ENCODE results near the gene DRD2. TPM values are rescaled to one million over a fixed set of nuclear protein-coding genes. Genes with fewer than 3 reads are reported as not detected.

The DRD2 gene
- total and polyA plus RNA-seq, 2 donors (not counting 3 experiments of a cell fraction or from before 2014, with no cell fraction given): not detected

DNA sequence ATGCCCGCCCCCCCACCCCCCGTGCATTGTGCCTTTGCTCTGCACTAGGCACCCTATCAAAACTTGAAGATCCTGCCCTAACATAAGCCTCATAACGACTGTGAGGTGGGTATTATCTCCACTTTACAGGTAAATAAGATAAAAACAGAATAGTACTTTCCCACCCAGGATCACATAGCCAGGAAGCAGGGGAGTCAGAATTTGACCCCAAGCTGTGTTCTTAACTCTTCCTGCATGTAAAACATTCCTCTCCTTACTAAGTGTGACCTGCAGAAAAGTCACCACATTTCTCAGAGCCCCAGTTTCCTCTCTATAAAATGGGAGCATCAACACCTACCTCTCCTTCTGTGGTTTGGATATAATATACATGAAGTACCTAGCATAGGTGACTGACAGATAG, 105.8 kb downstream of the DRD2 start:
- Histone ChIP-seq H3K9me1 (replicated peaks; ENCODE audit: control insufficient read depth, extremely low read depth, insufficient read depth, low read length) (no peaks in the 10 kb centered on the region), H3K79me2 (ENCODE audit: control insufficient read depth, insufficient read depth, low read length) (no peaks in the 10 kb centered on the region), H2AFZ (ENCODE audit: low read depth, low read length) (no peak overlapping the region), H4K20me1 (replicated peaks; ENCODE audit: control insufficient read depth, extremely low read depth, insufficient read depth, low read length) (no peaks in the 10 kb centered on the region), H3K4me2 (ENCODE audit: insufficient read depth, low read length) (no peak overlapping the region), H3K4me3 (replicated peaks in 1 of 3; ENCODE audit: insufficient read depth in 1 of 3, low read depth in 1 of 3, low read length in 3 of 3) (no peak overlapping the region), H3K27me3 (ENCODE audit: control insufficient read depth in 2 of 2, insufficient read depth in 2 of 2, low read length in 2 of 2) (no peaks in the 10 kb centered on the region), H3K36me3 (ENCODE audit: control insufficient read depth in 2 of 2, extremely low read depth in 1 of 2, insufficient read depth in 2 of 2, low read length in 2 of 2) (no peaks in the 10 kb centered on the region), H3K9me3 (replicated peaks; ENCODE audit: control insufficient read depth, insufficient read depth, low read length) (no peaks in the 10 kb centered on the region), H3K9ac (replicated peaks; ENCODE audit: extremely low read depth, insufficient read depth, low read length) (no peak overlapping the region), H3K4me1 (ENCODE audit: control insufficient read depth, extremely low read depth, insufficient read depth, low read length) (no peaks in the 10 kb centered on the region), H3K27ac (ENCODE audit: insufficient read depth, low read depth, low read length) (no peak overlapping the region)
- dilution Hi-C loops (cut with MboI; ENCODE audit: extremely low pct_ligation_motif_present, low sequenced_read_pairs) (no loop called here), intact Hi-C loops (cut with micrococcal nuclease) (no loop called here)
- BruUV-seq (replicated peaks): no TSS peak
- TF ChIP-seq, protein P1, sequence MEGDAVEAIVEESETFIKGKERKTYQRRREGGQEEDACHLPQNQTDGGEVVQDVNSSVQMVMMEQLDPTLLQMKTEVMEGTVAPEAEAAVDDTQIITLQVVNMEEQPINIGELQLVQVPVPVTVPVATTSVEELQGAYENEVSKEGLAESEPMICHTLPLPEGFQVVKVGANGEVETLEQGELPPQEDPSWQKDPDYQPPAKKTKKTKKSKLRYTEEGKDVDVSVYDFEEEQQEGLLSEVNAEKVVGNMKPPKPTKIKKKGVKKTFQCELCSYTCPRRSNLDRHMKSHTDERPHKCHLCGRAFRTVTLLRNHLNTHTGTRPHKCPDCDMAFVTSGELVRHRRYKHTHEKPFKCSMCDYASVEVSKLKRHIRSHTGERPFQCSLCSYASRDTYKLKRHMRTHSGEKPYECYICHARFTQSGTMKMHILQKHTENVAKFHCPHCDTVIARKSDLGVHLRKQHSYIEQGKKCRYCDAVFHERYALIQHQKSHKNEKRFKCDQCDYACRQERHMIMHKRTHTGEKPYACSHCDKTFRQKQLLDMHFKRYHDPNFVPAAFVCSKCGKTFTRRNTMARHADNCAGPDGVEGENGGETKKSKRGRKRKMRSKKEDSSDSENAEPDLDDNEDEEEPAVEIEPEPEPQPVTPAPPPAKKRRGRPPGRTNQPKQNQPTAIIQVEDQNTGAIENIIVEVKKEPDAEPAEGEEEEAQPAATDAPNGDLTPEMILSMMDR (IDR thresholded peaks at IDR 0.05; ENCODE audit: extremely low read depth in 1 of 2, insufficient read depth in 1 of 2, low read depth in 1 of 2, low read length in 2 of 2): no peak
- TF ChIP-seq JUN (IDR thresholded peaks at IDR 0.05; ENCODE audit: borderline replicate concordance, insufficient read depth, insufficient read length, low read depth): no peak
- no peak for TF ChIP-seq GATA2 (IDR thresholded peaks at IDR 0.05; ENCODE audit: insufficient read depth, insufficient read length, low read depth, low read length)
- no peak for TF ChIP-seq POLR2A (IDR thresholded peaks at IDR 0.05; ENCODE audit: low read depth, low read length)
- TF ChIP-seq EZH2 (IDR thresholded peaks at IDR 0.05; ENCODE audit: borderline replicate concordance, low read depth, low read length, severe bottlenecking): no peak
- TF ChIP-seq POLR2AphosphoS5 (IDR thresholded peaks at IDR 0.05; ENCODE audit: insufficient read depth, low read depth, low read length): no peak
- TF ChIP-seq MYC (IDR thresholded peaks at IDR 0.05; ENCODE audit: low read depth, low read length): no peak
- no peak for TF ChIP-seq FOS (IDR thresholded peaks at IDR 0.05; ENCODE audit: borderline replicate concordance, insufficient read depth, low read length)
- TF ChIP-seq, protein P2, sequence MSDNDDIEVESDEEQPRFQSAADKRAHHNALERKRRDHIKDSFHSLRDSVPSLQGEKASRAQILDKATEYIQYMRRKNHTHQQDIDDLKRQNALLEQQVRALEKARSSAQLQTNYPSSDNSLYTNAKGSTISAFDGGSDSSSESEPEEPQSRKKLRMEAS (IDR thresholded peaks at IDR 0.05; ENCODE audit: insufficient read depth, insufficient read length): no peak
- no peak for DNase-seq (ENCODE audit: low read depth, low spot score)
- FAIRE-seq: no peak
- POLR2A ChIA-PET: no interaction called here
- CTCF ChIA-PET: interaction anchor here (0.8 kb wide), 1 partner anchor 19 kb away, joined by 3 read pairs; no protein-coding TSS in a partner anchor

Data from endothelial cell of umbilical vein (primary cell).